ENCODE results near the gene TUSC2. TPM values are rescaled to one million over a fixed set of nuclear protein-coding genes. Genes with fewer than 3 reads are reported as not detected.

Gene TUSC2
- total and polyA plus RNA-seq, 2 of the 13 experiments (the other 11 are each of a cell fraction or from before 2014, with no cell fraction given) = 36.7 to 39.1 TPM

GRCh38 chr3:50321336-50322114, 6.5 kb downstream of the TUSC2 start (continued):
- TF ChIP-seq HNF4G (IDR thresholded peaks at IDR 0.05; ENCODE audit: borderline replicate concordance, low read depth, low read length) (peak; percentile 94), HNF4G (CRISPR knock-in tag; IDR thresholded peaks at IDR 0.05; ENCODE audit: borderline replicate concordance, low read depth) (peak; percentile 86; the same call in 1 of the 2 replicates), ISX (CRISPR knock-in tag; conservative IDR thresholded peaks at IDR 0.05) (no peak), FOXC1 (CRISPR knock-in tag; IDR thresholded peaks at IDR 0.05; ENCODE audit: borderline replicate concordance) (no peak), ZNF737 (CRISPR knock-in tag; IDR thresholded peaks at IDR 0.05; ENCODE audit: borderline replicate concordance) (no peak), ZNF607 (CRISPR knock-in tag; IDR thresholded peaks at IDR 0.05; ENCODE audit: borderline replicate concordance) (no peak), ZNF280B (CRISPR knock-in tag; IDR thresholded peaks at IDR 0.05; ENCODE audit: borderline replicate concordance) (no peak), CERS6 (CRISPR knock-in tag; IDR thresholded peaks at IDR 0.05) (no peak), ZNF280D (CRISPR knock-in tag; IDR thresholded peaks at IDR 0.05) (0 out of 2 replicates have a peak, but pooled peaks have one; percentile 72), HCFC1 (IDR thresholded peaks at IDR 0.05; ENCODE audit: low read depth, low read length) (no peak; the same call in 1 of the 2 replicates), STAG1 (CRISPR knock-in tag; IDR thresholded peaks at IDR 0.05) (no peak), ZHX1 (CRISPR knock-in tag; IDR thresholded peaks at IDR 0.05; ENCODE audit: low read depth) (peak; percentile 77), NR2C2 (CRISPR knock-in tag; IDR thresholded peaks at IDR 0.05; ENCODE audit: borderline replicate concordance) (no peak), ZNF766 (CRISPR knock-in tag; IDR thresholded peaks at IDR 0.05; ENCODE audit: borderline replicate concordance) (no peak), NCOA2 (CRISPR knock-in tag; IDR thresholded peaks at IDR 0.05) (peak; percentile 56), SOX6 (IDR thresholded peaks at IDR 0.05) (no peak), SOX6 (CRISPR knock-in tag; IDR thresholded peaks at IDR 0.05) (peak; percentile 74), EEA1 (CRISPR knock-in tag; IDR thresholded peaks at IDR 0.05; ENCODE audit: borderline replicate concordance) (no peak), HOXA7 (CRISPR knock-in tag; IDR thresholded peaks at IDR 0.05) (no peak), ZNF101 (CRISPR knock-in tag; IDR thresholded peaks at IDR 0.05; ENCODE audit: borderline replicate concordance, low read depth) (no peak), ZFP37 (CRISPR knock-in tag; IDR thresholded peaks at IDR 0.05; ENCODE audit: borderline replicate concordance) (no peak)

Data from HepG2 (cell line).